Measurements from ENCODE around the gene PREX1. TPM values are rescaled to one million over a fixed set of nuclear protein-coding genes. Genes with fewer than 3 reads are reported as not detected.

The PREX1 gene
- total RNA-seq, 1 experiment from 2014 or later = 3.3 TPM

DNA sequence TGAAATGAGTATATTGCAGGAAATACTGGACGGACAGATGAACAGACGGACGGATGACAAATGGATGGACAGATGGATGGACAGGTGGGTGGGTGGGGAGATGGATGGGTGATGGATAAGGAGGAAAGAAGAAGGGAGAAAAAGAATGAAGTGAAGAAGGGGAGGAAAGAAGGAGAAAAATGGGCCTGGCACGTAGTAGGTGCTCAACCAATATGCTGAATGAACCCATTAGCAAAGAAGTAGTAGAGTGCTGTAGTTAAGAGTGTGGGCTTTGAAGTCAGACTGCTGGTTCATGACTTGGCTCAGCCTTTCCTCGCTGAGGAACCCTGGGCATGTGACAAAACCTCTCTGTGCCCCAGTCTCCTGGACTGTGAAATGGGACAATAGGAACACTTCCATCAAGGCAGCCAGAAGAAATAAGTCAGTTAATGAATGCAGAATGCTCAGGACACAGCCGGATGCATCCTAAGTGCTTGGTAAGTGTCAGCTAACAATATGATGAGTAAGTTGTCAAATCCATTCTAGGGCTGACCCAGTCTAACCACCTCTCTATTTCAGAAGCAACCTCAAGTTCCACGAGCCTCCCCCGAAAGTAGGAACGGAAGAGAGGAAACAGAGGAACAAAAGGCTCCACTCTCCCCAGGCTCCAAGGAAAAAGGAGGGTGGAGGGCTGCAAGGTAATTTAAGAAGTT is 37.9 kb downstream of the PREX1 start:
- H3K36me3 ChIP-seq (ENCODE audit: low read depth) = no peaks in the 10 kb centered on the region
- 0 out of 2 replicates have a peak, but pooled peaks cover 6% of the 10 kb centered on the region for H3K27me3 ChIP-seq (ENCODE audit: insufficient read depth, low read depth)
- intact Hi-C loops (cut with micrococcal nuclease; ENCODE audit: unreplicated experiment) = no loop called here
- H3K4me1 ChIP-seq (replicated peaks; ENCODE audit: insufficient read depth) = 0 out of 2 replicates have a peak, but pooled peaks cover 3% of the 10 kb centered on the region
- H3K9me3 ChIP-seq (ENCODE audit: insufficient read depth, low read depth) = no peaks in the 10 kb centered on the region
- H3K4me2 ChIP-seq = no peak overlapping the region
- ChIA-PET POLR2A (ENCODE audit: unreplicated experiment) (interaction anchor here (0.6 kb wide), 1 partner anchor 36 kb away, joined by 10 read pairs; no protein-coding TSS in a partner anchor), CTCF (interaction anchor here (0.6 kb wide), 1 partner anchor 106 kb away, joined by 4 read pairs; no protein-coding TSS in a partner anchor)
- BruUV-seq (replicated peaks) = no TSS peak
- no peaks in the 10 kb centered on the region for H4K20me1 ChIP-seq (ENCODE audit: insufficient read depth)
- H3K9me2 ChIP-seq (ENCODE audit: insufficient read depth) = no peaks in the 10 kb centered on the region
- H3K27ac ChIP-seq = no peak overlapping the region
- H3K4me3 ChIP-seq = no peak overlapping the region
- no peaks in the 10 kb centered on the region for H3K79me2 ChIP-seq (ENCODE audit: low read depth)
- H3F3A ChIP-seq (ENCODE audit: insufficient read depth, low read depth) = no peaks in the 10 kb centered on the region
- peak in 1 of 2 experiments; percentile 29 for DNase-seq
- H2AFZ ChIP-seq = no peak overlapping the region
- TF ChIP-seq, protein P1, sequence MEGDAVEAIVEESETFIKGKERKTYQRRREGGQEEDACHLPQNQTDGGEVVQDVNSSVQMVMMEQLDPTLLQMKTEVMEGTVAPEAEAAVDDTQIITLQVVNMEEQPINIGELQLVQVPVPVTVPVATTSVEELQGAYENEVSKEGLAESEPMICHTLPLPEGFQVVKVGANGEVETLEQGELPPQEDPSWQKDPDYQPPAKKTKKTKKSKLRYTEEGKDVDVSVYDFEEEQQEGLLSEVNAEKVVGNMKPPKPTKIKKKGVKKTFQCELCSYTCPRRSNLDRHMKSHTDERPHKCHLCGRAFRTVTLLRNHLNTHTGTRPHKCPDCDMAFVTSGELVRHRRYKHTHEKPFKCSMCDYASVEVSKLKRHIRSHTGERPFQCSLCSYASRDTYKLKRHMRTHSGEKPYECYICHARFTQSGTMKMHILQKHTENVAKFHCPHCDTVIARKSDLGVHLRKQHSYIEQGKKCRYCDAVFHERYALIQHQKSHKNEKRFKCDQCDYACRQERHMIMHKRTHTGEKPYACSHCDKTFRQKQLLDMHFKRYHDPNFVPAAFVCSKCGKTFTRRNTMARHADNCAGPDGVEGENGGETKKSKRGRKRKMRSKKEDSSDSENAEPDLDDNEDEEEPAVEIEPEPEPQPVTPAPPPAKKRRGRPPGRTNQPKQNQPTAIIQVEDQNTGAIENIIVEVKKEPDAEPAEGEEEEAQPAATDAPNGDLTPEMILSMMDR (conservative IDR thresholded peaks at IDR 0.05) = no peak
- no peak for TF ChIP-seq EZH2 (IDR thresholded peaks at IDR 0.05; ENCODE audit: low read depth)

DNA sequence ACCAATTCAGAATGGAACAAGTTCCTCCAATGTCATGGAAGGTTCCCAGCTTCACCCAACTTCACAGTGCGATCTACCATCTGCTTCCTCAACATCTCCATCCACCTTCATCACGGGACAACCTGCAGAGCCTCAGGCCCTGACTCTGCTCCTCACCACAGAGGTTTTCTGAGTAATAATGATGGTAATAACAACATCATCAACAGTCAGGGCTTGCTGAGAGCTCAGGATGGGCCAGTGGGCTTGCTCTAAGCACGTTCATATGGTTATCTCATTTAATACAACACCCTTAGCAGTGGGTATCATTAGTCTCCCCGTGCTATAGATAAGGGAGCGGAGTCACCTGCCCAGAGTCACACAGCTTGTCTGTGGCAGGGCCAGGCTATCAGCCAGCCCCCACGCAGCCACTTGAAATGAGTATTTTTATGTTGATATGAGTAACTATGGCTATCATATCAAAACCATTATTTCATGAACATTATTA is 38.6 kb downstream of the PREX1 start:
- Histone ChIP-seq H3K79me2 (ENCODE audit: low read depth) (no peaks in the 10 kb centered on the region), H3K4me1 (replicated peaks; ENCODE audit: insufficient read depth) (0 out of 2 replicates have a peak, but pooled peaks cover 3% of the 10 kb centered on the region), H3K27me3 (ENCODE audit: insufficient read depth, low read depth) (0 out of 2 replicates have a peak, but pooled peaks cover 6% of the 10 kb centered on the region), H3K27ac (no peak overlapping the region), H2AFZ (no peak overlapping the region), H3F3A (ENCODE audit: insufficient read depth, low read depth) (no peaks in the 10 kb centered on the region), H3K4me3 (no peak overlapping the region), H4K20me1 (ENCODE audit: insufficient read depth) (no peaks in the 10 kb centered on the region), H3K9me2 (ENCODE audit: insufficient read depth) (no peaks in the 10 kb centered on the region), H3K36me3 (ENCODE audit: low read depth) (no peaks in the 10 kb centered on the region), H3K9me3 (ENCODE audit: insufficient read depth, low read depth) (no peaks in the 10 kb centered on the region), H3K4me2 (no peak overlapping the region)
- intact Hi-C loops (cut with micrococcal nuclease; ENCODE audit: unreplicated experiment) = no loop called here
- ChIA-PET CTCF (no interaction called here), POLR2A (ENCODE audit: unreplicated experiment) (no interaction called here)
- BruUV-seq (replicated peaks) = no TSS peak
- no peak for TF ChIP-seq EZH2 (IDR thresholded peaks at IDR 0.05; ENCODE audit: low read depth)
- DNase-seq = no peak

DNA sequence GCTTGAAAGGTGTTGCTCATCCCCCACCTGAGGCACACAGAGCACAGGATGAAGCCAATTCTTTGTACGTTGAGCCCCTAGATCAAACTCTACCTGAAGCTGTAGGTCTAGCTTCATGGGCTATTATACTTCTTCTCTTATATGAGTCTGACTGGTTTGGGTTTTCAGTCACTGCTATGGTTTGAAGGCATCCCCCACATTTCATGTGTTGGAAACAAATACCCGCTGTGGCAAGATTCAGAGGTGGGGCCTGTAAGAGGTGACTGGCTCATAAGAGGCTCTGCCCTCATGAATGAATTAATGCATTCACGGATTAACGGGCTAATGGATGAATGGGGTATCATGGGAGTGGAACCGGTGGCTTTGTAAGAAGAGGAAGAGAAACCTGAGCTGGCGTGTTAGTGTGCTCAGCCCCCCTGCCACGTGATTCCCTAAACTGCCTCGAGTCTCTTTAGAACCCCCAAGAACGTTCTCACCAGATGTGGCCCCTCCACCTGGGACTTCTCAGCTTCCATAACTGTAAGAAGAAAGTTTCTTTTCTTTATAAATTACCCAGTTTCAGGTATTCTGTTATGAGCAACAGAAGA is 39.2 kb downstream of the PREX1 start:
- ChIA-PET POLR2A (ENCODE audit: unreplicated experiment) (no interaction called here), CTCF (no interaction called here)
- no TSS peak for BruUV-seq (replicated peaks)
- no peaks in the 10 kb centered on the region for H4K20me1 ChIP-seq (ENCODE audit: insufficient read depth)
- 0 out of 2 replicates have a peak, but pooled peaks cover 3% of the 10 kb centered on the region for H3K4me1 ChIP-seq (replicated peaks; ENCODE audit: insufficient read depth)
- 0 out of 2 replicates have a peak, but pooled peaks cover 6% of the 10 kb centered on the region for H3K27me3 ChIP-seq (ENCODE audit: insufficient read depth, low read depth)
- H3F3A ChIP-seq (ENCODE audit: insufficient read depth, low read depth) = no peaks in the 10 kb centered on the region
- H3K4me3 ChIP-seq = no peak overlapping the region
- no peaks in the 10 kb centered on the region for H3K79me2 ChIP-seq (ENCODE audit: low read depth)
- H3K9me2 ChIP-seq (ENCODE audit: insufficient read depth) = no peaks in the 10 kb centered on the region
- H3K9me3 ChIP-seq (ENCODE audit: insufficient read depth, low read depth) = no peaks in the 10 kb centered on the region
- intact Hi-C loops (cut with micrococcal nuclease; ENCODE audit: unreplicated experiment) = no loop called here
- TF ChIP-seq, protein P1 (conservative IDR thresholded peaks at IDR 0.05) = no peak
- no peak for TF ChIP-seq EZH2 (IDR thresholded peaks at IDR 0.05; ENCODE audit: low read depth)
- H3K27ac ChIP-seq = no peak overlapping the region
- no peaks in the 10 kb centered on the region for H3K36me3 ChIP-seq (ENCODE audit: low read depth)
- peak in 1 of 2 experiments; percentile 19 for DNase-seq
- no peak overlapping the region for H2AFZ ChIP-seq
- H3K4me2 ChIP-seq = no peak overlapping the region

Data from PC-9 (cell line).